HepG2 (cell line): ENCODE data around the gene HLCS. TPM values are rescaled to one million over a fixed set of nuclear protein-coding genes. Genes with fewer than 3 reads are reported as not detected.

ENCODE experiments used
- ATAC-seq: fragments of 200-7000 bp; cut with Tn5 transposase; 3 replicates; pipeline ENCODE4 v1.9.1; 2020; ENCODE audit warnings: mild to moderate bottlenecking, moderate library complexity
- BruUV-seq: library from RNA; stranded (reverse); fragments of 400-500 nt; replicated peaks from 2 replicates; lab custom pipeline; 2021; lab: Mats Ljungman, UMichigan
- CTCF ChIA-PET: fragments of 300-600 bp; formaldehyde crosslinking; extraction: SDS; loops from one replicate; lab custom pipeline; 2021; ENCODE audit warnings: low total read pairs, inconsistent platforms, low intra/inter-chr PET ratio; lab: Yijun Ruan, JAX
- POLR2A ChIA-PET: fragments of 350-600 bp; sonication (Branson Sonifier 250); formaldehyde crosslinking; loops from one replicate; lab custom pipeline; 2020; ENCODE audit warnings: antibody characterized with exemption, inconsistent platforms; lab: Yijun Ruan, JAX
- DNase-seq: peaks from one replicate; pipeline ENCODE4 v3.0.0-alpha.2; 2015; ENCODE audit warnings: low spot score
- FAIRE-seq: peaks from 3 replicates; lab custom pipeline; 2011; peaks lifted over from hg19 to GRCh38; lab: Jason Lieb, UNC
- H2AFZ ChIP-seq: one replicate; pipeline ENCODE4 v1.6.1; 2011; ENCODE audit warnings: low read length, inconsistent platforms
- H3K27ac ChIP-seq: fragments of 300-600 bp; 3 replicates; pipeline ENCODE4 v1.8.0; 2011; ENCODE audit warnings: mixed run types, mild to moderate bottlenecking, mixed read lengths, low read length, inconsistent platforms; ENCODE audit not compliant: insufficient read depth; ENCODE audit errors: extremely low read length
- H3K27me3 ChIP-seq, 2 experiments: fragments of 200-600 bp in 1 of 2; 2 replicates in 1 of 2; 3 replicates in 1 of 2; pipeline versions ENCODE4 v1.6.0 to v1.8.0; 2011; ENCODE audit warnings: low read length in 2 of 2, mild to moderate bottlenecking in 2 of 2, moderate library complexity in 2 of 2, inconsistent platforms in 1 of 2; ENCODE audit not compliant: insufficient read depth in 2 of 2, control insufficient read depth in 1 of 2
- H3K36me3 ChIP-seq, 2 experiments: fragments of 200-600 bp in 1 of 2; replicated peaks in 1 of 2; 2 replicates in 1 of 2; 3 replicates in 1 of 2; pipeline versions ENCODE4 v1.5.1 to v1.8.0; 2011; ENCODE audit warnings: low read length in 2 of 2, inconsistent platforms in 1 of 2; ENCODE audit not compliant: insufficient read depth in 2 of 2, control insufficient read depth in 1 of 2
- H3K4me1 ChIP-seq: 2 replicates; pipeline ENCODE4 v1.5.1; 2012; ENCODE audit warnings: low read length, inconsistent platforms; ENCODE audit not compliant: insufficient read depth
- H3K4me2 ChIP-seq: 2 replicates; pipeline ENCODE4 v1.6.0; 2011; ENCODE audit warnings: low read depth, low read length, inconsistent platforms
- H3K4me3 ChIP-seq, 3 experiments: fragments of 200-600 bp in 1 of 3; sonication (generic), shearing (Covaris generic) in 1 of 3; replicated peaks in 1 of 3; 2 replicates each; pipeline ENCODE4 v1.5.1; 2011 to 2016; ENCODE audit warnings: low read length in 3 of 3, inconsistent platforms in 2 of 3, low read depth in 2 of 3, mild to moderate bottlenecking in 2 of 3, control low read depth in 1 of 3, mixed read lengths in 1 of 3; ENCODE audit not compliant: insufficient read depth in 1 of 3
- H3K79me2 ChIP-seq: one replicate; pipeline ENCODE4 v1.6.1; 2011; ENCODE audit warnings: low read length, inconsistent platforms; ENCODE audit not compliant: insufficient read depth
- H3K9ac ChIP-seq: 2 replicates; pipeline ENCODE4 v1.6.0; 2011; ENCODE audit warnings: mild to moderate bottlenecking, low read depth, low read length, inconsistent platforms; ENCODE audit not compliant: insufficient read depth
- H3K9me3 ChIP-seq: 2 replicates; pipeline ENCODE4 v1.5.1; 2012; ENCODE audit warnings: mild to moderate bottlenecking, low read length
- H4K20me1 ChIP-seq: 2 replicates; pipeline ENCODE4 v1.6.0; 2011; ENCODE audit warnings: inconsistent platforms, mild to moderate bottlenecking, low read length, moderate library complexity; ENCODE audit not compliant: insufficient read depth
- CTCF ChIP-seq: sonication (generic); formaldehyde crosslinking; IDR thresholded peaks from 2 replicates; pipeline ENCODE4 v1.5.0; 2020; ENCODE audit warnings: mild to moderate bottlenecking, missing genetic modification reagents, moderate library complexity
- KDM5B ChIP-seq: sonication (generic); formaldehyde crosslinking; IDR thresholded peaks from 2 replicates; pipeline ENCODE4 v1.4.0; 2020; ENCODE audit warnings: missing genetic modification reagents, mild to moderate bottlenecking, borderline replicate concordance
- MEF2D ChIP-seq: sonication (generic); formaldehyde crosslinking; IDR thresholded peaks from 2 replicates; pipeline ENCODE4 v1.5.1; 2020; ENCODE audit warnings: mild to moderate bottlenecking, missing genetic modification reagents
- NFYB ChIP-seq: sonication (generic); formaldehyde crosslinking; IDR thresholded peaks from 2 replicates; pipeline ENCODE4 v1.4.0; 2020; ENCODE audit warnings: missing genetic modification reagents
- PHB2 ChIP-seq: fragments of 450-650 bp; IDR thresholded peaks from 2 replicates; pipeline ENCODE4 v1.6.1; 2018; ENCODE audit not compliant: partially characterized antibody
- PRMT3 ChIP-seq: sonication (generic); formaldehyde crosslinking; IDR thresholded peaks from 2 replicates; pipeline ENCODE4 v1.8.1; 2022; ENCODE audit warnings: low read depth, mild to moderate bottlenecking, moderate library complexity, missing genetic modification reagents, borderline replicate concordance
- SNAI1 ChIP-seq: sonication (generic); formaldehyde crosslinking; IDR thresholded peaks from 2 replicates; pipeline ENCODE4 v1.5.0; 2020; ENCODE audit warnings: mild to moderate bottlenecking, missing genetic modification reagents, borderline replicate concordance
- ZNF253 ChIP-seq: sonication (generic); formaldehyde crosslinking; IDR thresholded peaks from 2 replicates; pipeline ENCODE4 v1.8.0; 2022; ENCODE audit warnings: mild to moderate bottlenecking, missing genetic modification reagents, borderline replicate concordance
- ZNF34 ChIP-seq: sonication (generic); formaldehyde crosslinking; IDR thresholded peaks from 2 replicates; pipeline ENCODE4 v1.4.0; 2020; ENCODE audit warnings: mild to moderate bottlenecking, missing genetic modification reagents, borderline replicate concordance
- ZNF75D ChIP-seq: sonication (generic); formaldehyde crosslinking; IDR thresholded peaks from 2 replicates; pipeline ENCODE4 v1.8.1; 2023; ENCODE audit warnings: missing genetic modification reagents, mild to moderate bottlenecking, borderline replicate concordance
- ZNF761 ChIP-seq: sonication (generic); formaldehyde crosslinking; conservative IDR thresholded peaks from 2 replicates; pipeline ENCODE4 v1.4.0; 2020; ENCODE audit warnings: mild to moderate bottlenecking, missing genetic modification reagents
- ZNF883 ChIP-seq: sonication (generic); formaldehyde crosslinking; IDR thresholded peaks from 2 replicates; pipeline ENCODE4 v1.5.1; 2020; ENCODE audit warnings: mild to moderate bottlenecking, missing genetic modification reagents; ENCODE audit errors: not compliant biosample characterization
- WGBS: methylation state at CpG from one replicate; pipeline ENCODE4 v1.1.6; 2017; ENCODE audit warnings: low lambda C conversion rate; 5-methylcytosine and 5-hydroxymethylcytosine counted together
- in situ Hi-C: cut with HindIII; loops from 2 replicates; pipeline ENCODE4 v1.10.0; 2017; ENCODE audit warnings: low pct_unique_long_range_greater_than_20kb; ENCODE audit not compliant: extremely low pct_ligation_motif_present
- intact Hi-C: fragments of 100-400 bp; cut with micrococcal nuclease; formaldehyde crosslinking; loops from one replicate; pipeline ENCODE4 v1.10.0; 2022; ENCODE audit not compliant: unreplicated experiment
- polyA plus RNA-seq, 8 experiments: library from polyadenylated mRNA; depleted of rRNA in 3 of 8; stranded (reverse) in 7 of 8; unstranded in 1 of 8; fragments of >200 nt; fragmentation: Illumina TruSeq in 4 of 8; extraction: Trizol in 4 of 8; gene quantifications; 2 replicates each; pipeline versions ENCODE4 v1.2.1 to v1.2.3, GENCODE V29; 2011 to 2016; ENCODE audit warnings: low read depth in 4 of 8, missing spikeins in 1 of 8, mixed read lengths in 1 of 8; ENCODE audit not compliant: insufficient read depth in 1 of 8
- total RNA-seq, 5 experiments: library from RNA; depleted of rRNA; stranded (reverse); fragments of >200 nt; fragmentation: Illumina TruSeq; extraction: Trizol; gene quantifications; 2 replicates each; pipeline ENCODE4 v1.2.3, GENCODE V29; 2016; ENCODE audit warnings: low read depth in 1 of 5
- TF ChIP-seq, protein P1 (sequence below): sonication (generic); formaldehyde crosslinking; IDR thresholded peaks from 2 replicates; pipeline ENCODE4 v1.4.0; 2020; ENCODE audit warnings: mild to moderate bottlenecking, missing genetic modification reagents
- TF ChIP-seq, protein P2 (sequence below): IDR thresholded peaks from 2 replicates; pipeline ENCODE4 v1.6.1; 2018; ENCODE audit warnings: missing genetic modification reagents, mild to moderate bottlenecking, missing compliant biosample characterization
- TF ChIP-seq, protein P3 (sequence below): sonication (generic); formaldehyde crosslinking; IDR thresholded peaks from 2 replicates; pipeline ENCODE4 v1.4.0; 2020; ENCODE audit warnings: mild to moderate bottlenecking, low read depth, missing genetic modification reagents

Gene HLCS
- total and polyA plus RNA-seq, 2 of the 13 experiments (the other 11 are each of a cell fraction or from before 2014, with no cell fraction given) = 7.9 to 12.3 TPM

GRCh38 chr21:37000381-37000780 lies 33.9 kb upstream of the HLCS start:
- peaks cover 23% of the 10 kb centered on the region for H3K4me1 ChIP-seq
- BruUV-seq = no TSS peak
- H3K4me2 ChIP-seq = no peak overlapping the region
- intact Hi-C loops = no loop called here
- H3K9me3 ChIP-seq = no peaks in the 10 kb centered on the region
- in situ Hi-C loops = no loop called here
- peaks cover 0 to 5% of the 10 kb centered on the region in 2 experiments; a peak in 2 of 5 replicates for H3K27me3 ChIP-seq
- ChIA-PET CTCF (no interaction called here), POLR2A (interaction anchor here (1.0 kb wide), 1 partner anchor 10 kb away, joined by 3 read pairs; no protein-coding TSS in a partner anchor)
- DNase-seq (no peak), ATAC-seq (no peak), FAIRE-seq (no peak)
- no peak overlapping the region for H3K9ac ChIP-seq
- no peaks in the 10 kb centered on the region for H4K20me1 ChIP-seq
- H3K4me3 ChIP-seq = no peak overlapping the region
- no peak overlapping the region for H2AFZ ChIP-seq
- WGBS = 43% methylated on average over 4 of the region's 4 CpGs
- H3K79me2 ChIP-seq = no peaks in the 10 kb centered on the region
- H3K36me3 ChIP-seq = no peaks in the 10 kb centered on the region
- H3K27ac ChIP-seq = no peak overlapping the region
- TF ChIP-seq NFYB (CRISPR knock-in tag) (no peak), CTCF (CRISPR knock-in tag) (no peak), ZNF253 (CRISPR knock-in tag) (no peak), KDM5B (no peak), PRMT3 (no peak), ZNF34 (CRISPR knock-in tag) (no peak), SNAI1 (CRISPR knock-in tag) (no peak), ZNF883 (CRISPR knock-in tag) (no peak), ZNF75D (CRISPR knock-in tag) (no peak), MEF2D (CRISPR knock-in tag) (no peak), PHB2 (no peak), ZNF761 (CRISPR knock-in tag) (no peak)
- TF ChIP-seq, protein P1, sequence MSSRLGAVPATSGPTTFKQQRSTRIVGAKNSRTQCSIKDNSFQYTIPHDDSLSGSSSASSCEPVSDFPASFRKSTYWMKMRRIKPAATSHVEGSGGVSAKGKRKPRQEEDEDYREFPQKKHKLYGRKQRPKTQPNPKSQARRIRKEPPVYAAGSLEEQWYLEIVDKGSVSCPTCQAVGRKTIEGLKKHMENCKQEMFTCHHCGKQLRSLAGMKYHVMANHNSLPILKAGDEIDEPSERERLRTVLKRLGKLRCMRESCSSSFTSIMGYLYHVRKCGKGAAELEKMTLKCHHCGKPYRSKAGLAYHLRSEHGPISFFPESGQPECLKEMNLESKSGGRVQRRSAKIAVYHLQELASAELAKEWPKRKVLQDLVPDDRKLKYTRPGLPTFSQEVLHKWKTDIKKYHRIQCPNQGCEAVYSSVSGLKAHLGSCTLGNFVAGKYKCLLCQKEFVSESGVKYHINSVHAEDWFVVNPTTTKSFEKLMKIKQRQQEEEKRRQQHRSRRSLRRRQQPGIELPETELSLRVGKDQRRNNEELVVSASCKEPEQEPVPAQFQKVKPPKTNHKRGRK (CRISPR knock-in tag) = no peak
- TF ChIP-seq, protein P2, sequence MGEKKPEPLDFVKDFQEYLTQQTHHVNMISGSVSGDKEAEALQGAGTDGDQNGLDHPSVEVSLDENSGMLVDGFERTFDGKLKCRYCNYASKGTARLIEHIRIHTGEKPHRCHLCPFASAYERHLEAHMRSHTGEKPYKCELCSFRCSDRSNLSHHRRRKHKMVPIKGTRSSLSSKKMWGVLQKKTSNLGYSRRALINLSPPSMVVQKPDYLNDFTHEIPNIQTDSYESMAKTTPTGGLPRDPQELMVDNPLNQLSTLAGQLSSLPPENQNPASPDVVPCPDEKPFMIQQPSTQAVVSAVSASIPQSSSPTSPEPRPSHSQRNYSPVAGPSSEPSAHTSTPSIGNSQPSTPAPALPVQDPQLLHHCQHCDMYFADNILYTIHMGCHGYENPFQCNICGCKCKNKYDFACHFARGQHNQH (CRISPR knock-in tag) = no peak
- TF ChIP-seq, protein P3, sequence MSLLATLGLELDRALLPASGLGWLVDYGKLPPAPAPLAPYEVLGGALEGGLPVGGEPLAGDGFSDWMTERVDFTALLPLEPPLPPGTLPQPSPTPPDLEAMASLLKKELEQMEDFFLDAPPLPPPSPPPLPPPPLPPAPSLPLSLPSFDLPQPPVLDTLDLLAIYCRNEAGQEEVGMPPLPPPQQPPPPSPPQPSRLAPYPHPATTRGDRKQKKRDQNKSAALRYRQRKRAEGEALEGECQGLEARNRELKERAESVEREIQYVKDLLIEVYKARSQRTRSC (CRISPR knock-in tag) = no peak
